GM12878 (cell line): ENCODE data around the gene HSPB7. TPM values are rescaled to one million over a fixed set of nuclear protein-coding genes. Genes with fewer than 3 reads are reported as not detected.

Source experiments
- ATAC-seq: fragments of 200-7000 bp; cut with Tn5 transposase; 3 replicates; pipeline ENCODE4 v1.9.1; 2020; ENCODE audit warnings: mild to moderate bottlenecking, moderate library complexity
- BruUV-seq: library from RNA; stranded (reverse); fragments of 400-500 nt; replicated peaks from 2 replicates; lab custom pipeline; 2021; lab: Mats Ljungman, UMichigan
- CTCF ChIA-PET: fragments of 300-600 bp; sonication (Branson Sonifier 250); formaldehyde crosslinking; extraction: SDS; loops from one replicate; lab custom pipeline; 2021; ENCODE audit warnings: inconsistent platforms; lab: Yijun Ruan, JAX
- POLR2A ChIA-PET: fragments of 350-600 bp; formaldehyde crosslinking; extraction: SDS; loops from one replicate; lab custom pipeline; 2021; ENCODE audit warnings: inconsistent platforms; lab: Charles Lee
- RAD21 ChIA-PET: fragments of 300-600 bp; sonication (Branson Sonifier 250); formaldehyde crosslinking; loops from one replicate; lab custom pipeline; 2023; ENCODE audit warnings: antibody characterized with exemption; ENCODE audit not compliant: unreplicated experiment; lab: Charles Lee
- SMC1A ChIA-PET: fragments of 300-600 bp; sonication (Branson Sonifier 250); formaldehyde crosslinking; loops from one replicate; lab custom pipeline; 2023; ENCODE audit not compliant: unreplicated experiment, uncharacterized antibody; lab: Charles Lee
- DNase-seq: peaks from one replicate; pipeline ENCODE4 v3.0.0-alpha.2; 2011; ENCODE audit warnings: low read depth, low spot score
- FAIRE-seq: peaks from 3 replicates; lab custom pipeline; 2011; peaks lifted over from hg19 to GRCh38; lab: Jason Lieb, UNC
- H2AFZ ChIP-seq: 2 replicates; pipeline ENCODE4 v1.6.0; 2011; ENCODE audit warnings: low read depth, low read length, control low read depth; ENCODE audit not compliant: control insufficient read depth
- H3K27ac ChIP-seq: 2 replicates; pipeline ENCODE4 v1.5.1; 2011; ENCODE audit warnings: control low read depth; ENCODE audit not compliant: control insufficient read depth, insufficient read depth
- H3K27me3 ChIP-seq, 2 experiments: replicated peaks in 1 of 2; 2 replicates each; pipeline versions ENCODE4 v1.6.0 to v1.6.1; 2011; ENCODE audit warnings: low read length in 1 of 2; ENCODE audit not compliant: control insufficient read depth in 2 of 2, insufficient read depth in 2 of 2
- H3K36me3 ChIP-seq, 2 experiments: 2 replicates each; pipeline ENCODE4 v1.5.1; 2011; ENCODE audit warnings: low read length in 1 of 2; ENCODE audit not compliant: control insufficient read depth in 2 of 2, insufficient read depth in 2 of 2
- H3K4me1 ChIP-seq: 2 replicates; pipeline ENCODE4 v1.6.1; 2011; ENCODE audit warnings: mild to moderate bottlenecking, low read length, moderate library complexity, mixed read lengths; ENCODE audit not compliant: control insufficient read depth, insufficient read depth
- H3K4me2 ChIP-seq: 2 replicates; pipeline ENCODE4 v1.6.0; 2011; ENCODE audit warnings: control low read depth; ENCODE audit not compliant: control insufficient read depth, insufficient read depth
- H3K4me3 ChIP-seq: fragments of 200-600 bp; sonication (generic); 2 replicates; pipeline ENCODE4 v1.5.1; 2016
- H3K79me2 ChIP-seq: 2 replicates; pipeline ENCODE4 v1.6.0; 2011; ENCODE audit warnings: low read length; ENCODE audit not compliant: control insufficient read depth, insufficient read depth
- H3K9ac ChIP-seq: 2 replicates; pipeline ENCODE4 v1.8.0; 2011; ENCODE audit warnings: low read length, control low read depth, mixed read lengths; ENCODE audit not compliant: control insufficient read depth, insufficient read depth
- H3K9me3 ChIP-seq: replicated peaks from 3 replicates; pipeline ENCODE4 v1.5.1; 2011; ENCODE audit warnings: mild to moderate bottlenecking, low read length; ENCODE audit not compliant: control insufficient read depth, insufficient read depth
- H4K20me1 ChIP-seq: 2 replicates; pipeline ENCODE4 v1.6.0; 2011; ENCODE audit not compliant: control insufficient read depth, insufficient read depth
- EGR1 ChIP-seq, 2 experiments: IDR thresholded peaks; 1 replicate in 1 of 2; 2 replicates in 1 of 2; pipeline ENCODE4 v1.6.1; 2011 to 2012; ENCODE audit warnings: low read depth in 2 of 2, low read length in 2 of 2, borderline replicate concordance in 1 of 2, mild to moderate bottlenecking in 1 of 2, moderate library complexity in 1 of 2
- ELK1 ChIP-seq: IDR thresholded peaks from 2 replicates; pipeline ENCODE4 v1.6.1; 2012; ENCODE audit warnings: low read depth, low read length, improper control_type of control experiment
- FOXK2 ChIP-seq: fragments of 450-650 bp; IDR thresholded peaks from 2 replicates; pipeline ENCODE4 v1.6.1; 2017; ENCODE audit warnings: mild to moderate bottlenecking, moderate library complexity
- GATAD2B ChIP-seq: fragments of 450-650 bp; conservative IDR thresholded peaks from 2 replicates; pipeline ENCODE4 v1.6.1; 2017; ENCODE audit warnings: low read depth, mild to moderate bottlenecking, moderate library complexity
- IKZF2 ChIP-seq, 2 experiments: fragments of 450-650 bp; IDR thresholded peaks; 2 replicates each; pipeline ENCODE4 v1.6.1; 2017; ENCODE audit warnings: mild to moderate bottlenecking in 2 of 2, moderate library complexity in 2 of 2
- MYB ChIP-seq: fragments of 150-350 bp; IDR thresholded peaks from 2 replicates; pipeline ENCODE4 v1.6.1; 2014; ENCODE audit warnings: mild to moderate bottlenecking, low read depth, low read length, borderline replicate concordance
- NBN ChIP-seq: fragments of 450-650 bp; IDR thresholded peaks from 2 replicates; pipeline ENCODE4 v1.6.1; 2016
- NFYB ChIP-seq: IDR thresholded peaks from 2 replicates; pipeline ENCODE4 v1.6.1; 2011; ENCODE audit warnings: low read depth, mild to moderate bottlenecking, low read length, improper control_type of control experiment, moderate library complexity; ENCODE audit not compliant: insufficient read depth
- PML ChIP-seq: IDR thresholded peaks from 2 replicates; pipeline ENCODE4 v1.6.1; 2012; ENCODE audit warnings: low read length, inconsistent platforms
- RCOR1 ChIP-seq: conservative IDR thresholded peaks from 2 replicates; pipeline ENCODE4 v1.6.1; 2012; ENCODE audit warnings: low read depth, low read length, improper control_type of control experiment
- SMARCA5 ChIP-seq: fragments of 450-650 bp; IDR thresholded peaks from 2 replicates; pipeline ENCODE4 v1.6.1; 2017; ENCODE audit warnings: mild to moderate bottlenecking
- TBL1XR1 ChIP-seq: IDR thresholded peaks from 2 replicates; pipeline ENCODE4 v1.6.1; 2012; ENCODE audit warnings: low read depth, low read length, improper control_type of control experiment
- ZBTB11 ChIP-seq: fragments of 450-650 bp; formaldehyde crosslinking; IDR thresholded peaks from 2 replicates; pipeline ENCODE4 v1.5.0; 2022; ENCODE audit warnings: mild to moderate bottlenecking, missing genetic modification characterization
- ZNF217 ChIP-seq: fragments of 450-650 bp; IDR thresholded peaks from 2 replicates; pipeline ENCODE4 v1.6.1; 2017; ENCODE audit warnings: antibody characterized with exemption, mild to moderate bottlenecking
- WGBS: methylation state at CpG from one replicate; pipeline ENCODE4 v1.1.6; 2016; ENCODE audit warnings: low lambda C conversion rate; ENCODE audit not compliant: insufficient replicate concordance, insufficient coverage; ENCODE audit errors: missing lambda C conversion rate; 5-methylcytosine and 5-hydroxymethylcytosine counted together
- in situ Hi-C: fragments of 300-500 bp; cut with MboI; formaldehyde crosslinking; loops from 9 replicates; pipeline ENCODE4 v1.14.3; 2018; ENCODE audit warnings: mixed read lengths
- intact Hi-C: fragments of 100-400 bp; cut with micrococcal nuclease; formaldehyde crosslinking; loops from one replicate; pipeline ENCODE4 v1.14.2; 2022; ENCODE audit not compliant: unreplicated experiment
- polyA plus RNA-seq, 11 experiments: library from polyadenylated mRNA; depleted of rRNA in 4 of 11; unstranded in 6 of 11; stranded (reverse) in 5 of 11; fragments of >200 nt; fragmentation: Nextera tagmentation in 4 of 11; fragmentation: Illumina TruSeq in 1 of 11; extraction: Ambion mirVana in 4 of 11; extraction: Trizol in 1 of 11; gene quantifications; 1 replicate in 1 of 11; 2 replicates in 10 of 11; pipeline versions ENCODE4 v1.2.1 to v1.2.3, GENCODE V29; 2011 to 2016; ENCODE audit warnings: inconsistent platforms in 2 of 11, missing spikeins in 2 of 11, low read depth in 1 of 11
- total RNA-seq, 4 experiments: library from RNA; depleted of rRNA in 3 of 4; stranded (reverse); fragments of >200 nt in 3 of 4; fragmentation: Illumina TruSeq in 1 of 4; extraction: Trizol in 1 of 4; gene quantifications; 2 replicates each; pipeline versions ENCODE4 v1.2.1 to v1.2.3, GENCODE V29; 2013 to 2021

HSPB7 gene
- total and polyA plus RNA-seq, 10 of the 15 experiments (the other 5 are each of a cell fraction or from before 2014, with no cell fraction given): 0.34 TPM; not detected in 9

- BruUV-seq: TSS peak; percentile 36
- DNase-seq (no peak), ATAC-seq (no peak), FAIRE-seq (no peak)
- Histone ChIP-seq H3K9ac (no peak overlapping the region), H3K4me1 (peaks cover 16% of the 10 kb centered on the region), H3K9me3 (peaks cover 12% of the 10 kb centered on the region; the same call in 2 of the 3 replicates), H4K20me1 (no peaks in the 10 kb centered on the region), H3K79me2 (peaks cover 27% of the 10 kb centered on the region), H3K27ac (no peak overlapping the region), H3K27me3 (no peaks in the 10 kb centered on the region), H3K4me3 (no peak overlapping the region), H3K4me2 (peak overlapping the region; percentile 22; the same call in 1 of the 2 replicates), H2AFZ (no peak overlapping the region), H3K36me3 (peaks cover 10 to 25% of the 10 kb centered on the region in 2 experiments)
- CTCF ChIA-PET: interaction anchor here (1.2 to 5.1 kb wide), 3 partner anchors 10 to 157 kb away, joined by 4 to 68 read pairs (median 8); no protein-coding TSS in a partner anchor
- RAD21 ChIA-PET: interaction anchor here (1.3 to 5.3 kb wide), 3 partner anchors 10 to 157 kb away, joined by 3 to 116 read pairs (median 29); partner anchors contain the start of gene SPEN
- SMC1A ChIA-PET: interaction anchor here (0.6 to 5.0 kb wide), 7 partner anchors 7 to 157 kb away, joined by 3 to 53 read pairs (median 5); partner anchors contain the start of gene SPEN
- POLR2A ChIA-PET: interaction anchor here (0.7 to 1.5 kb wide), 3 partner anchors 8 to 33 kb away, joined by 3 to 5 read pairs (median 4); no protein-coding TSS in a partner anchor
- 85% methylated on average over 1 of the region's 1 CpG for WGBS
- in situ Hi-C loops: no loop called here
- TF ChIP-seq ZNF217: peak; percentile 74; the same call in 1 of the 2 replicates
- TF ChIP-seq SMARCA5: peak; percentile 87; the same call in 1 of the 2 replicates
- TF ChIP-seq RCOR1: no peak
- intact Hi-C loops: loop anchor here (10.0 kb wide), 1 partner anchor 448 kb away; the partner anchor contains the start of genes CASP9 and DNAJC16
These were observed 45.4 kb downstream of the HSPB7 start for GRCh38 chr1:15972409-15972808.

GRCh38 chr1:15970911-15971310, 46.9 kb downstream of the HSPB7 start:
- no TSS peak for BruUV-seq
- ChIA-PET POLR2A (no interaction called here), RAD21 (no interaction called here), SMC1A (no interaction called here), CTCF (no interaction called here)
- no peak overlapping the region for H3K4me2 ChIP-seq
- no peak for TF ChIP-seq PML
- no peak for TF ChIP-seq FOXK2
- no peak for TF ChIP-seq ELK1
- TF ChIP-seq MYB: no peak
- no peak for TF ChIP-seq NFYB
- TF ChIP-seq GATAD2B: no peak
- no peak for TF ChIP-seq IKZF2 (IDR thresholded peaks at IDR 0.05)
- no peak for TF ChIP-seq ZBTB11 (CRISPR knock-in tag)
- TF ChIP-seq NBN: no peak
- TF ChIP-seq EGR1 (IDR thresholded peaks at IDR 0.05; ENCODE audit: borderline replicate concordance in 1 of 2, low read depth in 2 of 2, low read length in 2 of 2): no peak
- no peak for TF ChIP-seq TBL1XR1
- H3K36me3 ChIP-seq: peaks cover 10 to 25% of the 10 kb centered on the region in 2 experiments
- H2AFZ ChIP-seq: no peak overlapping the region
- ATAC-seq (no peak), FAIRE-seq (no peak), DNase-seq (no peak)
- peaks cover 10% of the 10 kb centered on the region; the same call in 2 of the 3 replicates for H3K9me3 ChIP-seq
- peaks cover 22% of the 10 kb centered on the region for H3K4me1 ChIP-seq
- in situ Hi-C loops: no loop called here
- no peaks in the 10 kb centered on the region for H4K20me1 ChIP-seq
- H3K79me2 ChIP-seq: peaks cover 30% of the 10 kb centered on the region
- no peak overlapping the region for H3K4me3 ChIP-seq
- no peak overlapping the region for H3K9ac ChIP-seq
- intact Hi-C loops: loop anchor here (10.0 kb wide), 1 partner anchor 446 kb away; the partner anchor contains the start of genes CASP9 and DNAJC16
- no peaks in the 10 kb centered on the region for H3K27me3 ChIP-seq
- no peak overlapping the region for H3K27ac ChIP-seq
